Measurements from ENCODE around the gene TMEM35B.
"Not testable (repeated sequence)": the region's sequence is repeated elsewhere in the genome, so short reads cannot be mapped to it uniquely, and the experiment has no call there.

The TMEM35B gene

DNA sequence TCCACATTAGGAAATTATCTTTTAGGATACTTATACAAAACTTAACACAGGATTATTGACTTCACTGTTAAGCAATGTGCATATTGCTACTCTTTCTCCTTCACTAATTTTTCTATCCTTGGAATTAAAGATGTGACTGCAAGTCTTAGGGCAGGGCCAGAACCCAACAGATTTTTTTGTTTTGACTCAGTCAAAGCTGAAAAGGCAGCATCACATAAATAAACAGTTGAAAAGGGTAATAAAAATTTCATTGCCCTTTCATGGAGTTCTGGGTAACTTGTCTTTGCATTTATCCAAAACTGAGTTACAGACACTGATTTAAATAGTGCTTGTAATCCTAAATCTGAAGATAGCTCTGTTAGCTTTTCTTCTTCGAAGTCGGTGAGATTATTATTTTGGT, 1.9 kb upstream of the TMEM35B start:
- TF ChIP-seq CTCF (IDR thresholded peaks at IDR 0.05; ENCODE audit: low read depth, low read length), result no peak
- peak in 1 of 2 donors; percentile 12 for DNase-seq (ENCODE audit: low read depth in 2 of 2)
- no peak overlapping the region for H3K4me3 ChIP-seq (replicated peaks in 1 of 2; ENCODE audit: low read depth in 2 of 2, low read length in 2 of 2)

DNA sequence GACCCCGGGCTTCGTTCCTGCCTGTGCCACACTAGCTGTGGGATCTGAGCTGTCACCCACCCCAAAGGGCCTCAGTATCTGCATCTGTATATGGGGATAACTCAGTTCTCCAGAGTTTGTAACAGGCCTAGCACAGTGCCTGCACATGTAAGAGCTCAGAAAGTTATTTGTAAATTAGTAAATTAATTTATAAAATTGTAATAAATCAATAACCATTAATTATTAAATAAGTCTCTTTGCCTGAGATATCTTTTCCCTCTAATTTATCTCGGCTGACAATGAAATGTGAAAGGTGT, 410 bp upstream of the TMEM35B start:
- DNase-seq (ENCODE audit: low read depth in 2 of 2), result not testable (repeated sequence)
- H3K4me3 ChIP-seq (replicated peaks in 1 of 2; ENCODE audit: low read depth in 2 of 2, low read length in 2 of 2), result peak overlapping the region; percentile 70 to 79

DNA sequence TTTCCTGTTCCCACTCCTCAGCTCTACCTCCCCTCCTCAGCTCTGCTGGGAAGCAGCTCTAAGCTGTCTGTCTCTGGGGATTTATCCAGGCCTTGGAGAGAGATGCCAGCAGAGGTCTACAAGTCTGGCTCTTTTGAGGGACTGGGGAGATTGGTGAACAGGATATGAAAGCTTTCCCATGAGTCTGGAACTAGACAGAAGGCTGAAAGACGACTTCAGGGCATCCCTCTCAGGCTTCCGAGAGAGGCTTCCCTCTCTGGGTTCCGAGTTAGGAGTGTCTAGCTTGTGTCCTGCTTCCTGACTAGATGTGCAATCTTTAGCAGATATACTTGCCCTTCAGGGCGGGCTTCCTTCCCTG, 733 bp downstream of the TMEM35B start:
- no peak for TF ChIP-seq CTCF (IDR thresholded peaks at IDR 0.05; ENCODE audit: low read depth, low read length)
- peak; percentile 37 to 51 for DNase-seq (ENCODE audit: low read depth in 2 of 2)
- peak overlapping the region; percentile 70 to 79 for H3K4me3 ChIP-seq (replicated peaks in 1 of 2; ENCODE audit: low read depth in 2 of 2, low read length in 2 of 2)

GRCh38 chr1:34983700-34984355, 1.3 kb downstream of the TMEM35B start:
- DNase-seq (ENCODE audit: low read depth in 2 of 2), result peak; percentile 22 to 34
- TF ChIP-seq CTCF (IDR thresholded peaks at IDR 0.05; ENCODE audit: low read depth, low read length), result no peak
- H3K4me3 ChIP-seq (replicated peaks in 1 of 2; ENCODE audit: low read depth in 2 of 2, low read length in 2 of 2), result peak overlapping the region; percentile 70 to 79

- TF ChIP-seq CTCF (IDR thresholded peaks at IDR 0.05; ENCODE audit: low read depth, low read length), result no peak
- no peak overlapping the region for H3K4me3 ChIP-seq (replicated peaks in 1 of 2; ENCODE audit: low read depth in 2 of 2, low read length in 2 of 2)
- DNase-seq (ENCODE audit: low read depth in 2 of 2), result peak; percentile 13 to 35
Observed at GRCh38 chr1:34982820-34983376, 2.2 kb downstream of the TMEM35B start.

DNA sequence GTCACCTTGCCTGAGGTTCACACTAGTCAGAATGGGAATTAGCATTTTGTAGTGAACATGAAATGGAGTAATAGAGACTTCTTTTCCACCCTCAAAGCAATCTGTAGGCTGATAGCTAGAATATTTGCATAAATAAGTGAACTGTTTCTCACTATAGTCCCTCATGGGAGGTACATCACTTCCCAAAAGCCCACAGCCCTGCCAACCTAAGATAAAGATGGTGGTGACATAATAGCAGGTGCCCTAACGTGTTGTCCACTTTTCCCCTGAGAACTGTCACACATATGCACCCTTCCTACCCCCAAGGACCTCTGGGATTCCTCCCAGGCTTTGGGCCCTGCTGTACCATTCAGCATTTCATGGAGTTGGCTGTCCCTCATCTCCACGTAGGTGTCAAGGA, 4.4 kb downstream of the TMEM35B start:
- no peak overlapping the region for H3K4me3 ChIP-seq (replicated peaks in 1 of 2; ENCODE audit: low read depth in 2 of 2, low read length in 2 of 2)
- TF ChIP-seq CTCF (IDR thresholded peaks at IDR 0.05; ENCODE audit: low read depth, low read length), result no peak
- DNase-seq (ENCODE audit: low read depth in 2 of 2), result no peak

GRCh38 chr1:34978921-34979320, 6.2 kb downstream of the TMEM35B start:
- H3K4me3 ChIP-seq (replicated peaks in 1 of 2; ENCODE audit: low read depth in 2 of 2, low read length in 2 of 2), result no peak overlapping the region
- TF ChIP-seq CTCF (IDR thresholded peaks at IDR 0.05; ENCODE audit: low read depth, low read length), result no peak
- no peak for DNase-seq (ENCODE audit: low read depth in 2 of 2)

All from cardiac fibroblast (primary cell).